GM21360 (cell line): ENCODE data around the gene PLPP4.

Experiments
- ATAC-seq: cut with Tn5 transposase; IDR thresholded peaks from one replicate; pipeline ENCODE4 v1.9.1; 2021; ENCODE audit warnings: mild to moderate bottlenecking, moderate library complexity; ENCODE audit not compliant: unreplicated experiment

PLPP4 gene

DNA sequence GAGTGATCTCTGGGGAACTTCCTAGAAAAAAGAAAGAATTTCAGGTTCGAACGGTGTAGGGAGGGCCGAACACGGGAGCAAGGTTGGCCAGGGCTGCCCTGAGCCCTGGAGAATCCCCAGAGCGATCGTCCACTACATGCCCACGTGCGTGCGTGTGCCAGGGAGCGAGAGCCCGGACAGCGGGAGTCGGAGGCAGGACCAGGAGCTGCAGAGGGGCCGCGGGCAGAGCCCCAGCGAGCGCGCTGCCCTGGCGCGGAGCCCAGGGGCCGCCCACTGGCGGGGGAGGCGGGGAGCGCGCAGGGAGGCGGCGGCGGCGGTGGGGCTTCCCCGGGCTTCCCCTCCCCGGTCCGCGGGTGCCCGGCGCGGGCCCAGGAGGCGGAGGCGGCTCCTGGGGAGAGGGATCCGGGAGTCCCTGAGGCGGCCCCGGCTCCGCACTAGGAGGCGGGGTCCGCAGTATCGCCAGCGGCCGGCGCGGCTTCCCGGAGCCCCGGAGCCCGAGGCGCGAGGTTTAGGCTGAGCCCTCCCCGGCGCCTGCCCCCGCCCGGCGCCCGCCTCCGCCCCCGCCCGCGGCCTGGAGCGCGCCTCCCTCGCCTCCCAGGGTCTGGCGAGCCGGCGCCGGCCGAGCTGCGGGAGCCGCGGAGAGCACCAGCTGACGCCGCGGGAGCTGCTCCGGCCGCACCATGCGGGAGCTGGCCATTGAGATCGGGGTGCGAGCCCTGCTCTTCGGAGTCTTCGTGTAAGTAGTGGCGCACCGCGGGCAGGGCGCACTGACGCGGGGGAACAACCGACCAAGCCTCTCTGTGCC lies at the start of gene PLPP4:
TSS of gene PLPP4 (plus strand) at position 602 of the 805 bp plus-strand sequence. CDS start at position 681, 79 bp downstream.
- ATAC-seq: no peak

- no peak for ATAC-seq
Observed at GRCh38 chr10:120409816-120410215, 47.2 kb upstream of the PLPP4 start.

GRCh38 chr10:120414946-120415345 lies 42.1 kb upstream of the PLPP4 start:
- ATAC-seq: no peak

- ATAC-seq: no peak
Observed at GRCh38 chr10:120415709-120416330, 41.2 kb upstream of the PLPP4 start.

GRCh38 chr10:120420421-120420820 lies 36.6 kb upstream of the PLPP4 start:
- ATAC-seq: no peak

GRCh38 chr10:120421250-120421649 lies 35.8 kb upstream of the PLPP4 start:
- no peak for ATAC-seq

GRCh38 chr10:120422457-120422856 lies 34.6 kb upstream of the PLPP4 start:
- no peak for ATAC-seq

DNA sequence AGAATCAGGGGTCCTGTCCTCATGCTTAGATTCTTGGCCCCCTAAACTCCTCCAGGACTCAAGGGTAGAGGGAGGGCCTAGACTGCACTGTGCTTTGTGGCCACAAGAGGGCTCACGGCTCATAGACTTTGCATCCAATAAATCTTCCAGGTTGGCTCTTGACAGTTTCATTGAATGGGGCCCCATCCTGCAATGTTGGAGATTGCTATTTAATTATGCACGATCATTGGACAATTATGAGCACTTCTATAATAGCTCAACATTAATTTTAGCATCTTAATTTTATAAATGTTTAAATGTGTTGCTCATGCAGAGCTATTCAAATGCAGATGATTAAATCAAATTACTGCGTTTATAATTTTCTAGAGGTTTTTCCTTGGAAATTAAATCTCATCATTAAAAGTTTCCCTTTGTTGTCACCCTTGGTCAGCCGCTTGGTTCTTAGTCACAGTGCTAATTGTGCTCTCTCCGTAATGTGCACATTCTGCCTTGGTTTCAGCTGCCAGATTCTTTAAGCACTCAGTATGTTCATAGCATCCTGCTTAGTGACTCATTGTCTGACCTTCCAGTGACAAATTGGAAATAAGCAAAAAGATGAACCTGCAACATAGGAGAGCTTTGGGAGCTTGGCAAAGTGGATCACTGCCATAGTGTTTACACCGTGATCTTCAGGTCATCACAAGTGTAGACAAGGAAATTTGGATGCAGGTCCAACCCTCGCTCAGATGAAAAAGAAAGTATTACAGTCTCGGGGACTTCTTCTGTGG lies 33.4 kb upstream of the PLPP4 start:
- no peak for ATAC-seq

GRCh38 chr10:120424198-120424464 lies 32.9 kb upstream of the PLPP4 start:
- no peak for ATAC-seq

DNA sequence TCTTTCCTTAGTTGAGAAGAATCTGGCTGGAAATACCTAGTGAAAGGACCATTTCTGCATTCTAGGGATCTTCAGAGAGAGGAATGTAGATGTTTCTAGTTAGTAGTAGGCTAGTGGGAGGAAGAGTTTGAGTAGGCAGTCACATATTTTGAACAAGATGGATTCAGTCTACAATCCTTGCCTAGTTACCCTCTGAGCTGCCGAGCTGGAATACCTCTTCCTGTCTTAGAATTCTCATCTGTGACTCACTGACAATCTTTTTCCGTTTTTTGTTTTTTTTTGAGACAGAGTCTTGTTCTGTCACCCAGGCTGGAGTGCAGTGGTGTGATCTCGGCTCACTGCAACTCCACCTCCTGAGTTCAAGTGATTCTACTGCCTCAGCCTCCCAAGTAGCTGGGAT lies 30.7 kb upstream of the PLPP4 start:
- no peak for ATAC-seq

DNA sequence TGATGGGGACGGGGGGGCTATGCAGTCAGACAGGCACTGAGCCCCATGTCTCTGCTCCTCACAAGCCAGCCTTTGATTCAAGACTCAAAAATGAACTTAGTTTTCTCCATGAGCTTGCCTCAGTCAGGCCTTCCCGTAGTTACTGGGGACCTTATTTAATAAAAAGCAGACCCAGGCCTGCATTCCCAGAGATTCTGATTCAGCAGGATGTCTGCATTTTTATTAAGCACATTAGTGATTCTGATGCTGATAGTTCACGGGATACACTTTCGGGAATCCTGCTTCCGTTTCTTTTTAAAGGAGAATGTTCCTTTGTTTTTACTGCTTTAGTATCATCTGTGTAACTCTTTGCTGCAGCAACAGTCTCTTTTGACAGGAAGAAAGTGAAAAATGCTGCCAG lies 28.3 kb upstream of the PLPP4 start:
- ATAC-seq: no peak

DNA sequence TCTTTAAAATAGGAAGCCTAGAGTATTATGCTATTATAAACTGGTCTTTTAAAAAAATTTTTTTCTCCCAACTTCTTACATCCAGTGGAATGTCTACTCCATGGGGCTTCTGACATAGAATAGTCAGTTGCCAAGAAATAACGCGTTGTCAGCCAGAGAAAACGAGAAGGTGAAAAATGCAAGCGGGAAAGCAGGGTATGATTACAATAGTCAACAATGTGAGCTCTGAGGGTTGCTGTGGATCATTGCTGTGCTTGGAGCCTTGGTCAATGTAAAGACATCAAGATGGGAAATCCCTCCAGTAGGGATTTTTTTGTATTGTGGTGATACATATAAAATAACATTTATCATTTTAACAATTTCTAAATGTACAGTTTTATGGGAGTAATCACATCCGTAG lies 27.6 kb upstream of the PLPP4 start:
- no peak for ATAC-seq

- no peak for ATAC-seq
Observed at GRCh38 chr10:120431251-120431651, 25.8 kb upstream of the PLPP4 start.

DNA sequence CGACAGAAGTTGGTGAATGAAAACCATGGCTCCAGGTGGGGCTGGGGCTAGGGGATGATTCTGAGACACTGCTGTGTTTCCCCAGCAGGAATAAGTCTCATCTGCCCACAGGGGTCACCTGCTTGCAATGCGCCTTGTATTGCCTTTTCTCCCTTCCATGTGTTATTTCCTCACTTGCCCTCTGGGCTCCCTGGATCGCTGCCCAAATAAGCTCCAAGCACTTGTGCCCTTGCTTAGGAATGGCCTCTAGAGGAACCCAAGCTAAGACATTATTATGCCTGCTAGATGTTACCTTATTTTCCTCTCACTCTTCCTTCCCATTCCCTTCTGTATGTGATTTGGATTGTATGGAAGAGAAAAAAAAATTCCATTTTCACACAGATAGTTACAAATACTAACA lies 24.8 kb upstream of the PLPP4 start:
- no peak for ATAC-seq

DNA sequence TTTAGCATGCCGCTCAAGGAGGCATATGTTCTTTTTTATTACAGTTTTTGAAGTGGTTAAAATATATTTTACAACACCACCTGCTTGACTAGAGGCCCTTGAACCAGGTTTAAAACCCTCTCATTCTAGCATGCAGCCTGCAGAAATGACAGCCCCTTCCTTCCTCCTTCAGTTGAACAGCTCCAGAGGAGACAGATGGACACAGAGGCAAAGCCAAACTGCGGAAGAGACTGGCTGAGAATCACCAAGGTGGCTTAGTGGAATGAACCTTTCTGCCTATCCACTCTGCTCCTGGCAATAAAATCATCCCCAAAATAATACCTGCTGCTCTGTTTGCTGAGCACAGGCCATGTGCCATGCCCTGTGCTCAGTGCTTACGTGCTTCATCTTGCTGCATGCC lies 23.9 kb upstream of the PLPP4 start:
- ATAC-seq: no peak

DNA sequence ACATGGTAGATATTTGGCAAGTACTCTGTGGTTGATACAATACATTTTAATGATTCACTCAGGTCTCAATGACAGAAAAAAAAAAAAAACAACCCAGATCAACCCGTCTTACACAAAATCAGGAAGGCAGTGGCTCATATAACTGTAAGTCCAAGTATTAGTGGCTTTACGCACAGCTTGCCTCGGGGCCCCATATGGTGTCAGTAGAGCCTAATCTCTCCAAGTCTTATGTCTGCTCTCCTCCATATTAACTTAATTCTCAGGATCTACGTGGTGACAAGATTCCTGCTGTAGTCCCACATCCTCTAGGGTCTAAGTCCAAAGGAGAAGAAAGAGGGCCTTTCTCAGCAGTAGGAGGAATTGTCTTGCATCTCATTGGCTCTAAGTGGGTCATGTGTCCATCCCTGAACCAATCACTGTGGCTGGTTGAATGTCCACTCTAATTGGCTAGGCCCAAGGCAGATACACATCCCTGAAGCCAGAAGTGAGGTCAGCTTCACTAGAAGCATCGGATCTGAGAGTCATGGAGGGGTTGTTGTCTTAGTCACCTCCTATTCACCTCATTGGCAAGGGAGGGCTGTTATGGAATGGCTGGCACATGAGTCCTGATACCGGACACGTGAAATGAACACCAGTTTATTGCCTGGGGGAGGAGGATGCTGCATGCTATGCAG lies 20.5 kb upstream of the PLPP4 start:
- ATAC-seq: no peak

- ATAC-seq: no peak
Observed at GRCh38 chr10:120437541-120437940, 19.5 kb upstream of the PLPP4 start.

DNA sequence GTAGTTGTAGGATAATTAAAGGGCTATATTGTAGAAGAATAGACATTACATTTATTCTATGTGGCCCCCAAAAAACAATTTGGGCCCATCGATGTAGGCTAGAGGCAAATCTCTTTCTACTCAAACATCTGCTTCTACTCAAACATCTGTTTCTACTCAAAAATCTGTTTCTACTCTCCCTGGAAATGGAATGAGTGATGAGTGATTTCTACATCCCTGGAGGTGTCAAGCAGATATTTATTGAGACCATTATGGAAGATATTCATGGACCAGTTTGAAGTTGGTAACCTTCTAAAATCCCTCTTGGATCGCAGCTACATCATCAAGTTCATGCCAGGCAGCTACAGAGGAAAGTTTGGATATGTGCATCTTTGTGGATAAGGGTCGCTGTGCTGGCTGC lies 5.1 kb upstream of the PLPP4 start:
- no peak for ATAC-seq

GRCh38 chr10:120453319-120453718 lies 3.7 kb upstream of the PLPP4 start:
- no peak for ATAC-seq

DNA sequence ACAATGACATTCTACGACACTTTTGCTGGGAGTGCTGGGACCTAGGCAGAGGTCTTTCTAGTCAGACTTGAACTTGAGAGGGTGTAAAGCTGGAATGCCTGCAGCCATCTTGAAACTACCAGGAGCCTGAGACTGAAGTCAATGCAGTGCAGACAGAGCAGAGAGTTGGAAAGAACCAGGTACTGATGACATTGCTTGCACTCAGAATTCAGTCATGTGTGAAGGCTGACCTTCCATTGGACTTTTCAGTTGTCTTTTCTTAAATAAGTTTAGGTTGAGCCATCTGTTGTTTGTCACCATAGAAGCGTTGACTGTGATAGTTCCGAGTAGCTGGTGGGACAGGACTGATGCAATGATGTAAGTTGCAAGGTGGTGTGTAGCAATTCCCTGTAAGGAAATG lies 3.1 kb upstream of the PLPP4 start:
- ATAC-seq: no peak

- no peak for ATAC-seq
Observed at GRCh38 chr10:120455004-120455403, 2.0 kb upstream of the PLPP4 start.

DNA sequence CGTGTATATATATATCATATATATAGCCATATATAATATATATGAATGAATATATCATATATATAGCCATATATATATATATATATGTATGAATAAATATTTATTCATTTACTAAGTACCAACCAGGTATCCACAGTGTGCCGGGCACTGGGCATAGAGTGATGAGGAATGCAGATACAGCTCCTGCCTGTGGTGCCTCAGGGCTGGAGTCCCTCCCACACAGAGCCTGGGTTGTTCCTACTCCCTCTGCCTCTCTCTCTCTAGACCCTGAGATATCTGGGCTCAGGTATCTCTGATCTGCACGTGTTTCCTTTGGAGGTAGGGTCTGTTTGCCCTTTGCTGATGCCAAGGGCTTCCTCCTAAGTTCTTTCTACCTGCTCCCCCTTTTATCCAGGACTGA lies 1.4 kb upstream of the PLPP4 start:
- no peak for ATAC-seq
